Cardiac muscle cell (in vitro differentiated cells and primary cell): ENCODE measurements around the gene CTNNAL1. TPM values are rescaled to one million over a fixed set of nuclear protein-coding genes. Genes with fewer than 3 reads are reported as not detected.

Experiments
- DNase-seq, 2 donors: peaks; one replicate each; pipeline versions ENCODE4 v3.0.0 to v3.0.0-alpha.2; 2010 to 2017; ENCODE audit warnings: low read depth in 1 of 2, low spot score in 1 of 2
- H3K27ac ChIP-seq: fragments of 200-600 bp; sonication (generic); 2 replicates; pipeline ENCODE4 v1.5.1; 2016
- H3K27me3 ChIP-seq: fragments of 200-600 bp; sonication (generic); 2 replicates; pipeline ENCODE4 v1.6.0; 2016; ENCODE audit warnings: control low read depth
- H3K36me3 ChIP-seq: fragments of 200-600 bp; sonication (generic); 2 replicates; pipeline ENCODE4 v1.5.1; 2016; ENCODE audit warnings: control low read depth
- H3K4me1 ChIP-seq: fragments of 200-600 bp; sonication (generic); 2 replicates; pipeline ENCODE4 v1.8.1; 2017; ENCODE audit warnings: low read depth, mild to moderate bottlenecking, mixed run types
- H3K4me3 ChIP-seq: fragments of 200-600 bp; sonication (generic); 2 replicates; pipeline ENCODE4 v1.5.1; 2016; ENCODE audit warnings: mild to moderate bottlenecking
- H3K9me3 ChIP-seq: fragments of 200-600 bp; sonication (generic); 2 replicates; pipeline ENCODE4 v1.5.1; 2017; ENCODE audit warnings: low read depth, mild to moderate bottlenecking, control low read depth
- CTCF ChIP-seq: IDR thresholded peaks from 2 replicates; pipeline ENCODE4 v1.5.1; 2012; ENCODE audit warnings: low read depth, mild to moderate bottlenecking, low read length
- polyA plus RNA-seq: library from polyadenylated mRNA; unstranded; fragments of >200 nt; fragmentation: Nextera tagmentation; extraction: Ambion mirVana; gene quantifications from 2 replicates; pipeline ENCODE4 v1.2.1, GENCODE V29; 2016
- total RNA-seq: library from RNA; depleted of rRNA; stranded (reverse); fragments of >200 nt; gene quantifications from 2 replicates; pipeline ENCODE4 v1.2.3, GENCODE V29; 2016

The CTNNAL1 gene
- total and polyA plus RNA-seq, 2 experiments from 2014 or later: 64.7 to 102 TPM

GRCh38 chr9:109027176-109027575, 13.9 kb upstream of the CTNNAL1 start:
- Histone ChIP-seq H3K27me3 (no peaks in the 10 kb centered on the region), H3K36me3 (no peaks in the 10 kb centered on the region), H3K9me3 (no peaks in the 10 kb centered on the region), H3K27ac (peak overlapping the region; percentile 2), H3K4me3 (no peak overlapping the region), H3K4me1 (peaks cover 37% of the 10 kb centered on the region)
- TF ChIP-seq CTCF: no peak
- DNase-seq: peak in 1 of 2 donors; percentile 73

- TF ChIP-seq CTCF: no peak
- Histone ChIP-seq H3K4me3 (no peak overlapping the region), H3K36me3 (no peaks in the 10 kb centered on the region), H3K9me3 (no peaks in the 10 kb centered on the region), H3K4me1 (peaks cover 37% of the 10 kb centered on the region), H3K27me3 (no peaks in the 10 kb centered on the region), H3K27ac (no peak overlapping the region)
- DNase-seq: no peak
These were observed 13.0 kb upstream of the CTNNAL1 start for GRCh38 chr9:109026306-109026705.

GRCh38 chr9:109022873-109023272, 9.6 kb upstream of the CTNNAL1 start:
- Histone ChIP-seq H3K4me3 (no peak overlapping the region), H3K9me3 (no peaks in the 10 kb centered on the region), H3K4me1 (peaks cover 25% of the 10 kb centered on the region), H3K27ac (no peak overlapping the region), H3K27me3 (no peaks in the 10 kb centered on the region), H3K36me3 (peaks cover 14% of the 10 kb centered on the region)
- DNase-seq: no peak
- TF ChIP-seq CTCF: no peak

GRCh38 chr9:109020581-109021511, 7.5 kb upstream of the CTNNAL1 start:
- peaks cover 14% of the 10 kb centered on the region for H3K36me3 ChIP-seq
- no peak overlapping the region for H3K27ac ChIP-seq
- no peaks in the 10 kb centered on the region for H3K9me3 ChIP-seq
- TF ChIP-seq CTCF: no peak
- H3K27me3 ChIP-seq: no peaks in the 10 kb centered on the region
- DNase-seq: no peak
- peaks cover 34% of the 10 kb centered on the region for H3K4me1 ChIP-seq
- H3K4me3 ChIP-seq: no peak overlapping the region

GRCh38 chr9:109020113-109020512, 6.8 kb upstream of the CTNNAL1 start:
- no peak for TF ChIP-seq CTCF
- DNase-seq: no peak
- no peaks in the 10 kb centered on the region for H3K9me3 ChIP-seq
- H3K36me3 ChIP-seq: peaks cover 14% of the 10 kb centered on the region
- no peaks in the 10 kb centered on the region for H3K27me3 ChIP-seq
- no peak overlapping the region for H3K4me3 ChIP-seq
- peaks cover 34% of the 10 kb centered on the region for H3K4me1 ChIP-seq
- no peak overlapping the region for H3K27ac ChIP-seq
